B cell (primary cell): ENCODE data around the gene ZNF324.

Source experiments
- CTCF ChIP-seq: fragments of 200-600 bp; IDR thresholded peaks from one replicate; pipeline ENCODE4 v1.8.0; 2022; ENCODE audit warnings: antibody characterized with exemption, mild to moderate bottlenecking
- EZH2 ChIP-seq: IDR thresholded peaks from 2 replicates; pipeline ENCODE4 v1.6.1; 2012; ENCODE audit warnings: borderline replicate concordance, low read depth, mild to moderate bottlenecking, moderate library complexity, low read length; ENCODE audit not compliant: insufficient read depth, poor library complexity, severe bottlenecking

GRCh38 chr19:58500242-58500641, 33.4 kb downstream of the ZNF324 start:
- TF ChIP-seq CTCF (no peak), EZH2 (no peak)
